GM18507 (cell line): ENCODE data around the gene DIAPH2.
A peak's percentile ranks its signal among the peaks of the same experiment; 100 is the strongest.
"Not testable (repeated sequence)": the region's sequence is repeated elsewhere in the genome, so short reads cannot be mapped to it uniquely, and the experiment has no call there.

Experiments used
- DNase-seq: peaks from one replicate; pipeline ENCODE4 v3.0.0; 2011; ENCODE audit warnings: low read depth; ENCODE audit not compliant: insufficient read length; ENCODE audit errors: extremely low spot score
- FAIRE-seq: peaks from 2 replicates; lab custom pipeline; 2011; peaks lifted over from hg19 to GRCh38; lab: Jason Lieb, UNC

DIAPH2 gene

DNA sequence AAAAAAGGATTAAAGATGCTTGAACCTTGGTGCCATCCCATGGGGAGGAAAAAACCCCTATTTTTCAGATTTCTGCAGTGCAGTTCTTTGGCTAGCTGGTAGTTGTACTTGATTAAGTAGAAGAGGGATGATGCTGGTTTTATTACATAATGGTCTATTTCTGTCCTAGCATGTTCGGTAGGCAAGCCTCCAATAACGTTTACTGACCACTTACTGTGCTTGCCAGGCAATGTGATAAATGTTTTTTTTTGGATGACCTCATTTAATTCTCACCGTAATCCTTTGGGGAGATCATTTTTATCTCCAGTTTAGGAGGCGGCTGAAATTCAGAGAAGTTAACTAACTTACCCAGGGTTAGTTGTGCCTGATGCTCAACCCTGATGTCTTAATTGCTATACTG, 106.9 kb downstream of the DIAPH2 start:
- no peak for DNase-seq
- no peak for FAIRE-seq

GRCh38 chrX:96792047-96792446, 107.4 kb downstream of the DIAPH2 start:
- FAIRE-seq = no peak
- DNase-seq = no peak

GRCh38 chrX:96798982-96799381, 114.3 kb downstream of the DIAPH2 start:
- FAIRE-seq (no peak), DNase-seq (no peak)

GRCh38 chrX:96807318-96807717, 122.7 kb downstream of the DIAPH2 start:
- FAIRE-seq = no peak
- no peak for DNase-seq

DNA sequence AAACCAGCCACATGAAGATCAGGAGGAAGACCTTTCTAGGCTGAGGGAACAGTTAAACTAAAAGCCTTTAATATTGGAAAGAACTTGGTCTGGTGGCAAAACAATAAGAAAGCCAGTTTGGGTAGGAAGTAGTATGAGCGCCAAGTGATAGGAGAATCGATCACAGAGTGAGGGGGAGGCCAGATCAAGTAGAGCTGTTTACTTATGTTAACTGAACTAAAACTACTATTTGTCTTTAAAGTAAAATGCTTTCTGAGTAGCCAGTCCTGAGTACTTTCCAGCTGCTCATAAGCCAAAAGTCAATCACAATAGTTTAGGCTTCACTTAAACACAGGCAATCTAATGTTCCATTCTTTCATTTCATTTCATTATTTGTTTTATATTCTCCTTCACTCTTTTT, 136.3 kb downstream of the DIAPH2 start:
- FAIRE-seq = peak; percentile 33
- DNase-seq = no peak

- DNase-seq (no peak), FAIRE-seq (peak; percentile 49)
These were observed 139.5 kb downstream of the DIAPH2 start for GRCh38 chrX:96824166-96824565.

DNA sequence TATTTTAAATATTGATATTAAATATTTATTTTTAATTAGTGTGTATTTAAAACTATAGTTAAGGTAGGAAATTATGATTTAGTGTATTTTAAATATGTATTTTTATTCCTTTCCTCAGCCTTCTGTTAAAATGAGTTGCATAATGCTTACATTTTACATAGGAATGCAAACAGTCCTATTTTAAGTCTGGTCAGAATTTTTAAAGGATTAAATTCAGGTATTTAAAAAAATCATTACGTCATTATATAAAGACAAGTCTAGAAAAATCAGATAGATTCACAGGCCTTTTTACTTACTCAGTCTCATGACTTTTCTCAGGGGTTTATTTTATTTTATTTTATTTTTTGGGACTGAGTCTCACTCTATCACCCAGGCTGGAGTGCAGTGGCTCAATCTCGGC, 148.7 kb downstream of the DIAPH2 start:
- no peak for DNase-seq
- no peak for FAIRE-seq

DNA sequence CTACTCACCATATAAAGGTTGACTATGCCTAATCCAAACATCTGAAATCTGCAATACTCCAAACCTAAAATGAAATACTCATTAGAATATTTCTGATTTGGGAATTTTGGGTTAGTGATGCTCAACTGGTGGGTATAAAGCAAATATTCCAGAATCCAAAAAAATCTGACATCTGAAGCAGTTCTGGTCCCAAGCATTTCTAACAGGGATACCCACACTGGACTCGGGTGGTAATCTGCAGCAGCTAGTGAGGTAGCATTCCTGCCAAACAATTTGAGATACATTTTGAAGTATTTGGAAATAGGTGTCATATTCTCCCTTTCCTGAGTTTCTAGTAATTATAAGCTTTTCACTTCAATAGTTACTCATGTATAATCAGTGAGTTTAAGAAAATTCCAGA, 149.5 kb downstream of the DIAPH2 start:
- FAIRE-seq (no peak), DNase-seq (no peak)

- FAIRE-seq = peak; percentile 89
These were observed 151.1 kb downstream of the DIAPH2 start for GRCh38 chrX:96835660-96836289.

GRCh38 chrX:96837808-96838207, 153.2 kb downstream of the DIAPH2 start:
- DNase-seq = no peak
- no peak for FAIRE-seq

More at GRCh38 chrX:96835660-96836289, 151.1 kb downstream of the DIAPH2 start:
- DNase-seq = no peak

DNA sequence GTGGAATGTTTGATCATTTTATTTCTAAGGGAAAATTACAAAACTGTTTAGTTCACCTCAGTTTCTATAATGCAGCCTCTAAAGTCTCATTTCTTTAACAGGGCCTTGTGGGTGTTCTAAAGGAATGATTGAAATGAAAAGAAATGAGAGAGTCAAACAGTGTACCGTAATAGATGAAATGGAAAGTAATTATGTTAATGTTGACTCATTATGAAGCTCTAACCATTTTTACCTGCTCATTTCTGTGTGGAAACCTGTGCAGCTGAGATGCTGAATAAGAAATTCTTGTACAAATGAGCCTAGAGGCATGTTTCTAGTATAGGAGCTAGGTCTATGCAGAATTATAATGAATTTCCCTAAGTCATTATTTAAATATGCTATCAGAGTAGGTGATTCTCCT, 153.9 kb downstream of the DIAPH2 start:
- DNase-seq (no peak), FAIRE-seq (peak; percentile 73)

- no peak for FAIRE-seq
- DNase-seq = no peak
These were observed 156.7 kb downstream of the DIAPH2 start for GRCh38 chrX:96841325-96841724.

- FAIRE-seq, DNase-seq: not testable (repeated sequence)
These were observed 157.2 kb downstream of the DIAPH2 start for GRCh38 chrX:96841866-96842265.

DNA sequence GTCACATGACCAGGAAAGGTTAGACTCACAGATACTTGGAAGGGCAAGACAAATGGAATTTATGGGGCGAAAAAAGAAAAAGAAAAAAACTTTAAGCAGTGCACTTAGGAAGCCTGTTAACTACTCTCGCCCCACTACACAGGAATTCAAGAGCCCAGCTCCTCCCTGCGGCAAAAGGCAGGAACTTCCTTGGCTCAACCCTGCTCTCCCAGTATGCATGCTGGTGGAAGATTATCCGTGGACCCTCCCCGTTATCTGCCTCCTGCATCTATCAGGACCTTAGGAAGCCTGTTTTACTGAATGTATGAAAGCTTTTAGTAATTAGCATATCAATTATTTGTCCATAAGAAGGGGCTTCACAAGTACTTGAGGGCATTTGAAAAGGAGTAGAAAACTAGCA, 158.9 kb downstream of the DIAPH2 start:
- DNase-seq (no peak), FAIRE-seq (no peak)

DNA sequence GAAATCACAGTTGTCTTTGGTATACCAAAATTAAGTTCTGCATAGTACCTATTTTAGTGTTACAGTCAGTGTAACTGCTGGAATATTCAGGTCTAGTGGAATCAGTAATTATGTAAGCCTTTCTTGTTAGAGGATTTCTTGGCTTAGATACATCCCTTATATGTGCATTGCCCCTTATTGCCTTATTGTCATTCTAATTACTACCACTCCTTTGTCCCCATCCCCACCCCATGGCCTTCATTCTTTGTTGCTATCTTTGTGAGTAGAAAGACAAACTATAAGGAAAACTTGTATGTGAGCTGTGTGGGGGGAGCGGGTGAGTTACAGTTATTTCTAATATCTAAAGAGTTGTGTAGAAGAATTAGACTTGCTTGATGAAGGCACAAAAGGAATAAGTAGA, 162.2 kb downstream of the DIAPH2 start:
- DNase-seq (no peak), FAIRE-seq (no peak)

DNA sequence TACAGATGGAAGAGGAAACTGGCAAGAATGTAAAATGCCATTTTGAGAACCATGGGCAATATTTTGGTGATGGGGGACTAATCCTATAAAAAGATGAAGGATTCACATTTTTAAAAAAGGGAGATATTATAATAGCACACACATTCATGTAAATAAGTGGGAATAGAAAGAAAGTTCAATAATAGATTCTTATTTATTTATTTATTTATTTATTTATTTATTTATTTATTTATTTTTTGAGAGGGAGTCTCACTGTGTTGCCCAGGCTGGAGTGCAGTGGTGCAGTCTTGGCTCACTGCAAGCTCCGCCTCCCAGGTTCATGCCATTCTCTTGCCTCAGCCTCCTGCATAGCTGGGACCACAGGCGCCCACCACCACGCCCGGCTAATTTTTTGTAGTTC, 174.8 kb downstream of the DIAPH2 start:
- FAIRE-seq, DNase-seq: not testable (repeated sequence)

DNA sequence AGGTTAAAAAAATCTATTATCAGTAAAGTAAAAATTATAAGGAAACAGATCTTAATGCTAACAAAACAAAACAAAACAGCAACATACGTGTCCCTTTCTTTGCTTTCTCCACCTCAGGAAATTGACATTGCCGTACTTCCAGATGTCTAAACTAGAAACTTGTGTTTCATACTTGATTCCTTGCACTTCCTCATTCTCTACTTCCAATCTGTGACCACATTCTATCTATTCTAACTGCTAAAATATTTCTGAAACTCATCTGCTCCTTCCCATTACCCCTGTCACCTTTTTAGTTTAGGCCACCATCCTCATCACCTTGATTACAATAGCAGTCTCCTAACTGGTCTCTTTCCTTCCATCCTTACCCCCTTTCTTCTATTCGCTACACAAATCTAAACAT, 176.6 kb downstream of the DIAPH2 start:
- DNase-seq (no peak), FAIRE-seq (peak; percentile 85)

- no peak for FAIRE-seq
- DNase-seq = no peak
These were observed 177.0 kb downstream of the DIAPH2 start for GRCh38 chrX:96861661-96862060.

- DNase-seq = no peak
- FAIRE-seq = no peak
These were observed 199.0 kb downstream of the DIAPH2 start, which contains the start of gene RPA4 for GRCh38 chrX:96883608-96884007. RPA4 (plus strand) TSS chrX:96883908; CDS start chrX:96884311, 403 bp downstream.

DNA sequence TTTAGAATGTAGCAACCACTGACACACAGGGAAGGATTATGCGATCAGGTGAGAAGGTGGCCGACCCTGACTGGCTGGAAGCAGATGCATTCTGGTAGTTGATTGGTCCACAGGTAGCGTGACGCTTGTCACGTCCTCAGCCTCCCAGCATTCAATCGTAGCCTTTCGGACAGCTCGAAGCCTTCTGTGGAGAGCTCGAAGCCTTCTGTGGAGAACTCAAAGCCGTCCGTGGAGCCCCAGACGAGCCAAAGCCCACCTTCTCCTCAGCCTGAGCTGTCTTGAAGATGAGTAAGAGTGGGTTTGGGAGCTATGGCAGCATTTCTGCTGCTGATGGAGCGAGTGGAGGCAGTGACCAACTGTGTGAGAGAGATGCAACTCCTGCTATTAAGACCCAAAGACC, 199.4 kb downstream of the DIAPH2 start:
- FAIRE-seq = peak; percentile 48

GRCh38 chrX:96889726-96890125, 205.1 kb downstream of the DIAPH2 start:
- no peak for FAIRE-seq
- DNase-seq = no peak

More for the DNA sequence above, 199.4 kb downstream of the DIAPH2 start:
- DNase-seq = no peak

DNA sequence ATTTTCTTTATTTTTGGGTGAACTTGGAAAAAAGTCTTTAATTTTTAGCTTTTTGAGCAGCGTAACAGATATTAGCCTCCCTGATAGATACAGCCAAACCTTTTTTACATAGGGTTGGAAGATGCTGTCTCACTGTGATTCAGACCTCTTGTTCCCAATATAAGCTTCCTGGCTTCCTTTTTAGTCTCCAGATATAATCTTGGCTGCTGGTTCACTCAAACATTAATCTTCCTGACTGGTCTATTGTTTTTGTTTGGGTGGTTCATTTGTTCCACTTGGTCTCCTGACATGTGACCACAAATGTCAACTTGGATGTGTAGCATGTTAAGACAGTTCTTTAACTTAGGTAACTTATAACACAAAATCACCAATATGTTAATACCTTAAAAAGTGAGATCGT, 222.1 kb downstream of the DIAPH2 start:
- no peak for DNase-seq
- FAIRE-seq = no peak
